ENCODE results near the gene NALCN. TPM values are rescaled to one million over a fixed set of nuclear protein-coding genes. Genes with fewer than 3 reads are reported as not detected.

NALCN gene
- total RNA-seq, 1 donor from 2014 or later = not detected

DNA sequence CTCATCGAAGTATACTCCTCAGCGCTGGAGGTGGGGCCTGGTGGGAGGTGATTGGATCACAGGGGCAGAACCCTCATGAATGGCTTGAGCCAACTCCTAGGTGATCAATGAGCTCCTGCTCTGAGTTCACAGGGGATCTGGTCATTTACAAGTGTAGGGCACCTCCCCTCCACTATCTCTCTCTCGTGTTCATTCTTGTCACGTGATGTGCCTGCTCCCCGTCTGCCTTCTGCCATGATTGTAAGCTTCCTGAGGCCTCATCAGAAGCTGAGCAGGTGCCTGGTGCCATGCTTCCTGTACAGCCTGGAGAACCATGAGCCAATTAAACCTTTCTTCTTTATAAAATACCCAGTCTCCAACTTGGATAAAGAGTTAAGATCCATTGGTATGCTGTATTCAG, 61.4 kb downstream of the NALCN start:
- no peaks in the 10 kb centered on the region for H3K36me3 Mint-ChIP-seq (ENCODE audit: low read depth, unreplicated experiment)
- no peak overlapping the region for H3K4me3 Mint-ChIP-seq (ENCODE audit: unreplicated experiment)
- DNase-seq (ENCODE audit: low spot score) = no peak
- no peak overlapping the region for H3K27ac Mint-ChIP-seq (ENCODE audit: unreplicated experiment)
- no peaks in the 10 kb centered on the region for H3K4me1 Mint-ChIP-seq (ENCODE audit: unreplicated experiment)
- no peak for TF ChIP-seq CTCF (IDR thresholded peaks at IDR 0.05; ENCODE audit: unreplicated experiment)
- no peaks in the 10 kb centered on the region for H3K27me3 Mint-ChIP-seq (ENCODE audit: unreplicated experiment)
- H3K9me3 Mint-ChIP-seq (ENCODE audit: unreplicated experiment) = no peaks in the 10 kb centered on the region

DNA sequence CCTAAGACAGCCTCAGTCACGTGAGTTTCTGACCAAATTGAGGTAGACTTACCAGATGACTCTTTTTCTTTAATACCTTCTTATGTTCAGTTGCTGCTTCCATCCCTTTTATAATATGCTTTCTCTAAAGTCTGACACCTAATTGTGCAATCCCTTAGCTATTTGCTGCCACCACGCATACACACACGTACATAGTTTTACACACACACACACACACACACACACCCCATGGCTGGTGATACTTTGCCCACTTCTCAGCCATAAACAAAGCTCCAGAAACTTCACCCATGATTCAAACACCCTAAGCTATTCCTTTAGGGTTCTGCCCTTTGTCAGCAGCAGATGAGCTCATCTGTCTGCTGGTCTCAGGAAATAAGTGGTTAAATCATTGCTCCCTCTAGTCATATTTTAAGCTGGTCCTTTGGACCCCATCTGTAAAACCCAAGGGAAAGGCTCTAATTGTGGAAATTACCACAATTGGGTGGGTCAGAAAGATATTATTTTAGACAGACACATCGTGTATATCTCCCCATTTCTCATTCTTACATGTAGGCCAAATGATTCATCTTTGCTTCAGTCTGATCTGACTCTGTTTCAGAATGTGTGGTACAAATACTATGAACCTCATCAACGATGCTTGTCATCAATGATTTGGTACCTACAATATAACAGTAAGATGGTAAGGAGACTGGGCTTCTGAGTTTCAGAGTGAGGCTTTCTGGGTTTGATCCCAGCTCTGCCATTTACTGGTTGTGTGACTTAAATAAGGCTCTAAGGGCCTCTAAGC, 69.2 kb downstream of the NALCN start:
- Mint-ChIP-seq H3K4me3 (ENCODE audit: unreplicated experiment) (no peak overlapping the region), H3K27ac (ENCODE audit: unreplicated experiment) (no peak overlapping the region), H3K9me3 (ENCODE audit: unreplicated experiment) (no peaks in the 10 kb centered on the region), H3K4me1 (ENCODE audit: unreplicated experiment) (no peaks in the 10 kb centered on the region), H3K27me3 (ENCODE audit: unreplicated experiment) (no peaks in the 10 kb centered on the region), H3K36me3 (ENCODE audit: low read depth, unreplicated experiment) (no peaks in the 10 kb centered on the region)
- no peak for TF ChIP-seq CTCF (IDR thresholded peaks at IDR 0.05; ENCODE audit: unreplicated experiment)
- DNase-seq (ENCODE audit: low spot score) = no peak

- no peak for DNase-seq (ENCODE audit: low spot score)
- Mint-ChIP-seq H3K36me3 (ENCODE audit: low read depth, unreplicated experiment) (no peaks in the 10 kb centered on the region), H3K4me1 (ENCODE audit: unreplicated experiment) (no peaks in the 10 kb centered on the region), H3K27ac (ENCODE audit: unreplicated experiment) (no peak overlapping the region), H3K27me3 (ENCODE audit: unreplicated experiment) (no peaks in the 10 kb centered on the region), H3K4me3 (ENCODE audit: unreplicated experiment) (no peak overlapping the region), H3K9me3 (ENCODE audit: unreplicated experiment) (no peaks in the 10 kb centered on the region)
- no peak for TF ChIP-seq CTCF (IDR thresholded peaks at IDR 0.05; ENCODE audit: unreplicated experiment)
Measured at GRCh38 chr13:101346161-101346560, 70.1 kb downstream of the NALCN start.

DNA sequence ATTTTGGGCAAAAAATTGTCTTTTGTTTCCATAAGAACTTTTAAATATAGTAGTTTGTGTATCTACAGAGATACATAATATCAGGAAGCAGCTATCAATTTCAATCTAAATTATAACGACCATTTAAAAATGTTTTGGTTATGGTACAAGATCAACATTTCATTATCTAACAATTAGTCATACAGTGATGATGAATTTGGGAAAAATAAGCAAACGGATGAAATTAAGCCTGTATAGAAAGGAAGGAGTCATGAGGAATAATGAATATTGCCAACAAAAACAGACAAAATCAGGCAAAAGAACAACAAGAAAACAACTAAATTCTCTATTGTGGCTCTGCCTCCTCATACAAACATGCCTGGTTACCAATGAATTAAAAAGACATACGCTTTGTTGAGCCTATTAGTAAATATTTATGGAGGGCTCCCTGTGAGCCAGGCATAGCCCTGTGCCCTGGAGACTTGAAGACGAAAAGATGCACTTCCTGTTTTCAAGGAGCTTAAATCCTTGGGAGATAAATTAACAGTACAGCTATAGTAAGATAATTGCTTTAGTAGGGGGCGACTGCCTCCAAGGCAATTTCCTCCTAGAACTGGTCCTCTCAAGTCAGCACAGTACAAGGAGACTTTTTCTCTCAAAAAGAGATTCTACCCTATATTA, 73.0 kb downstream of the NALCN start:
- Mint-ChIP-seq H3K36me3 (ENCODE audit: low read depth, unreplicated experiment) (no peaks in the 10 kb centered on the region), H3K27ac (ENCODE audit: unreplicated experiment) (no peak overlapping the region), H3K27me3 (ENCODE audit: unreplicated experiment) (no peaks in the 10 kb centered on the region), H3K4me3 (ENCODE audit: unreplicated experiment) (no peak overlapping the region), H3K9me3 (ENCODE audit: unreplicated experiment) (no peaks in the 10 kb centered on the region), H3K4me1 (ENCODE audit: unreplicated experiment) (no peaks in the 10 kb centered on the region)
- no peak for DNase-seq (ENCODE audit: low spot score)
- no peak for TF ChIP-seq CTCF (IDR thresholded peaks at IDR 0.05; ENCODE audit: unreplicated experiment)

DNA sequence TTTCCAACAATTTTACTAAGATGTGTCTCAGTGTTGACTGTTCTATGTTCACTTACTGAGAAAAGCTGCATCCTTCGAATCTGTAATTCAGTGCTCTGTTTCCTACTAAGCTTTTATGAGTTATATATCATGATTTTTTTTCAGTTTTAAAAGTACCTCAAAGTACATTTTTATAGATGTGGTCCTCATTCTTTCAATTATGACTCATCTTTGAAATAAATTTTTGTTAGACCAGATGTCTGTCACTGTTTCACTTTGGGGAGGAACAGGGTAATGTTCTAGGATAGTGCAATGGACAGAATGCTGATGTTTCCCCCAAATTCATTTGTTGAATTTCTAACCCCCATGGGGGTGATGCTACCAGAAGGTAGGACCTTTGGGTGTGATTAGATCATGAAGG, 74.8 kb downstream of the NALCN start:
- TF ChIP-seq CTCF (IDR thresholded peaks at IDR 0.05; ENCODE audit: unreplicated experiment) = no peak
- no peaks in the 10 kb centered on the region for H3K36me3 Mint-ChIP-seq (ENCODE audit: low read depth, unreplicated experiment)
- no peak for DNase-seq (ENCODE audit: low spot score)

More for the DNA sequence above, 74.8 kb downstream of the NALCN start:
- no peak overlapping the region for H3K27ac Mint-ChIP-seq (ENCODE audit: unreplicated experiment)
- no peaks in the 10 kb centered on the region for H3K27me3 Mint-ChIP-seq (ENCODE audit: unreplicated experiment)
- H3K4me3 Mint-ChIP-seq (ENCODE audit: unreplicated experiment) = no peak overlapping the region
- no peaks in the 10 kb centered on the region for H3K4me1 Mint-ChIP-seq (ENCODE audit: unreplicated experiment)
- H3K9me3 Mint-ChIP-seq (ENCODE audit: unreplicated experiment) = no peaks in the 10 kb centered on the region

Measured in endothelial cell (in vitro differentiated cells).